Stimulated activated naive CD4-positive, alpha-beta T cell treated with Interleukin-2 at 50 U/mL for 16 hours (primary cell): Measurements from ENCODE around the gene G3BP1.
"Not testable (repeated sequence)": the region's sequence is repeated elsewhere in the genome, so short reads cannot be mapped to it uniquely, and the experiment has no call there.

Experiments used
- DNase-seq: peaks from one replicate; lab custom pipeline; 2025; lab: John Stamatoyannopoulos, UW

G3BP1 gene

GRCh38 chr5:151757233-151758140 lies 14.3 kb upstream of the G3BP1 start:
- peak; percentile 21 for DNase-seq

GRCh38 chr5:151758141-151758429 lies 13.7 kb upstream of the G3BP1 start:
- no peak for DNase-seq

- peak; percentile 89 for DNase-seq
These were observed 13.1 kb upstream of the G3BP1 start, which contains the start of gene ATOX1 for GRCh38 chr5:151758430-151759241. TSS of gene ATOX1 (minus strand) at chr5:151758631. CDS start at chr5:151758551, 80 bp downstream.

- DNase-seq, result no peak
These were observed 7.0 kb upstream of the G3BP1 start for GRCh38 chr5:151764801-151765200.

- no peak for DNase-seq
These were observed 4.8 kb upstream of the G3BP1 start for GRCh38 chr5:151766975-151767374.

- DNase-seq, result peak; percentile 78
These were observed 1.1 kb upstream of the G3BP1 start for GRCh38 chr5:151770383-151771258.

- DNase-seq, result peak; percentile 55
These were observed 483 bp downstream of the G3BP1 start for GRCh38 chr5:151772029-151772845.

GRCh38 chr5:151772846-151773561 lies 1.2 kb downstream of the G3BP1 start:
- DNase-seq, result no peak

- no peak for DNase-seq
These were observed 2.2 kb downstream of the G3BP1 start for GRCh38 chr5:151773951-151774350.

- DNase-seq, result no peak
These were observed 3.4 kb downstream of the G3BP1 start for GRCh38 chr5:151775025-151775606.

GRCh38 chr5:151779531-151780125 lies 7.9 kb downstream of the G3BP1 start:
- no peak for DNase-seq

GRCh38 chr5:151780348-151780747 lies 8.6 kb downstream of the G3BP1 start:
- DNase-seq, result no peak

GRCh38 chr5:151781201-151781600 lies 9.4 kb downstream of the G3BP1 start:
- DNase-seq, result no peak

GRCh38 chr5:151783664-151784063 lies 11.9 kb downstream of the G3BP1 start:
- DNase-seq, result not testable (repeated sequence)

GRCh38 chr5:151784141-151784540 lies 12.4 kb downstream of the G3BP1 start:
- DNase-seq, result no peak

GRCh38 chr5:151786468-151786867 lies 14.7 kb downstream of the G3BP1 start:
- no peak for DNase-seq

- no peak for DNase-seq
These were observed 16.1 kb downstream of the G3BP1 start for GRCh38 chr5:151787817-151788216.

- DNase-seq, result no peak
These were observed 21.6 kb downstream of the G3BP1 start for GRCh38 chr5:151793358-151793757.

GRCh38 chr5:151795426-151795825 lies 23.7 kb downstream of the G3BP1 start:
- no peak for DNase-seq

- no peak for DNase-seq
These were observed 26.9 kb downstream of the G3BP1 start for GRCh38 chr5:151798674-151799073.
